Lower lobe of right lung (tissue), 2 donors: Measurements from ENCODE around the gene HOXA4. TPM values are rescaled to one million over a fixed set of nuclear protein-coding genes. Genes with fewer than 3 reads are reported as not detected.

Experiments used
- ATAC-seq, 2 donors: fragments of 200-7000 bp; cut with Tn5 transposase; one replicate each; pipeline ENCODE4 v1.9.1; 2020 to 2022; ENCODE audit warnings: mild to moderate bottlenecking in 2 of 2, moderate library complexity in 2 of 2
- DNase-seq: peaks from one replicate; pipeline ENCODE4 v3.0.0-alpha.2; 2020
- H3K27ac ChIP-seq: fragments of 200-600 bp; one replicate; pipeline ENCODE4 v1.8.0; 2022
- H3K27me3 ChIP-seq: fragments of 200-600 bp; one replicate; pipeline ENCODE4 v1.8.0; 2022; ENCODE audit warnings: low read depth
- H3K36me3 ChIP-seq: fragments of 200-600 bp; one replicate; pipeline ENCODE4 v1.8.0; 2022; ENCODE audit warnings: mild to moderate bottlenecking
- H3K4me1 ChIP-seq: fragments of 200-600 bp; one replicate; pipeline ENCODE4 v1.8.0; 2022
- H3K4me3 ChIP-seq: fragments of 200-600 bp; one replicate; pipeline ENCODE4 v1.8.0; 2022; ENCODE audit warnings: mild to moderate bottlenecking
- H3K9me3 ChIP-seq: fragments of 200-600 bp; one replicate; pipeline ENCODE4 v1.8.0; 2022
- intact Hi-C: fragments of 100-400 bp; cut with DNase I; formaldehyde crosslinking; loops from one replicate; pipeline ENCODE4 v1.11.0; 2022
- total RNA-seq: library from RNA; stranded (reverse); fragmentation: NEBNext Ultra II Directional; extraction: Animal tissue kit (Norgen Biotek cat#: 25700); gene quantifications from one replicate; pipeline ENCODE4 v1.2.1, GENCODE V29; 2021
- TF ChIP-seq, protein P1 (sequence below): fragments of 200-600 bp; IDR thresholded peaks from one replicate; pipeline ENCODE4 v1.8.0; 2022; ENCODE audit warnings: antibody characterized with exemption, mild to moderate bottlenecking
- donor health status: DM: no; HTN: yes; CAD: no; lungs with severe emphysema.

The HOXA4 gene
- total RNA-seq, 1 donor from 2014 or later, result 8.5 TPM

- peaks cover 28% of the 10 kb centered on the region for H3K4me1 ChIP-seq
- intact Hi-C loops, result no loop called here
- TF ChIP-seq, protein P1, sequence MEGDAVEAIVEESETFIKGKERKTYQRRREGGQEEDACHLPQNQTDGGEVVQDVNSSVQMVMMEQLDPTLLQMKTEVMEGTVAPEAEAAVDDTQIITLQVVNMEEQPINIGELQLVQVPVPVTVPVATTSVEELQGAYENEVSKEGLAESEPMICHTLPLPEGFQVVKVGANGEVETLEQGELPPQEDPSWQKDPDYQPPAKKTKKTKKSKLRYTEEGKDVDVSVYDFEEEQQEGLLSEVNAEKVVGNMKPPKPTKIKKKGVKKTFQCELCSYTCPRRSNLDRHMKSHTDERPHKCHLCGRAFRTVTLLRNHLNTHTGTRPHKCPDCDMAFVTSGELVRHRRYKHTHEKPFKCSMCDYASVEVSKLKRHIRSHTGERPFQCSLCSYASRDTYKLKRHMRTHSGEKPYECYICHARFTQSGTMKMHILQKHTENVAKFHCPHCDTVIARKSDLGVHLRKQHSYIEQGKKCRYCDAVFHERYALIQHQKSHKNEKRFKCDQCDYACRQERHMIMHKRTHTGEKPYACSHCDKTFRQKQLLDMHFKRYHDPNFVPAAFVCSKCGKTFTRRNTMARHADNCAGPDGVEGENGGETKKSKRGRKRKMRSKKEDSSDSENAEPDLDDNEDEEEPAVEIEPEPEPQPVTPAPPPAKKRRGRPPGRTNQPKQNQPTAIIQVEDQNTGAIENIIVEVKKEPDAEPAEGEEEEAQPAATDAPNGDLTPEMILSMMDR, result no peak
- peak overlapping the region; percentile 87 for H3K27ac ChIP-seq
- H3K36me3 ChIP-seq, result no peaks in the 10 kb centered on the region
- H3K9me3 ChIP-seq, result no peaks in the 10 kb centered on the region
- no peak for ATAC-seq
- peaks cover 9% of the 10 kb centered on the region for H3K27me3 ChIP-seq
- DNase-seq, result no peak
- peak overlapping the region; percentile 55 for H3K4me3 ChIP-seq
Observed at GRCh38 chr7:27116031-27116961, 14.3 kb downstream of the HOXA4 start.

- intact Hi-C loops, result no loop called here
- no peaks in the 10 kb centered on the region for H3K36me3 ChIP-seq
- H3K27ac ChIP-seq, result peak overlapping the region; percentile 87
- H3K27me3 ChIP-seq, result peaks cover 9% of the 10 kb centered on the region
- H3K4me3 ChIP-seq, result peak overlapping the region; percentile 55
- ATAC-seq (no peak), DNase-seq (no peak)
- TF ChIP-seq, protein P1, result no peak
- H3K9me3 ChIP-seq, result no peaks in the 10 kb centered on the region
- H3K4me1 ChIP-seq, result peaks cover 32% of the 10 kb centered on the region
Observed at GRCh38 chr7:27115221-27116026, 15.1 kb downstream of the HOXA4 start.

- Histone ChIP-seq H3K27ac (peak overlapping the region; percentile 87), H3K4me1 (peaks cover 28% of the 10 kb centered on the region), H3K36me3 (no peaks in the 10 kb centered on the region), H3K27me3 (peaks cover 9% of the 10 kb centered on the region), H3K4me3 (peak overlapping the region; percentile 55), H3K9me3 (no peaks in the 10 kb centered on the region)
- intact Hi-C loops, result no loop called here
- TF ChIP-seq, protein P1, result no peak
- DNase-seq, result no peak
- ATAC-seq, result no peak
Observed at GRCh38 chr7:27114881-27115220, 15.7 kb downstream of the HOXA4 start.

GRCh38 chr7:27113991-27114769, 16.4 kb downstream of the HOXA4 start:
- DNase-seq (no peak), ATAC-seq (peak; percentile 44 to 52)
- Histone ChIP-seq H3K27ac (peak overlapping the region; percentile 89), H3K4me1 (peaks cover 28% of the 10 kb centered on the region), H3K36me3 (no peaks in the 10 kb centered on the region), H3K9me3 (no peaks in the 10 kb centered on the region), H3K4me3 (peak overlapping the region; percentile 54), H3K27me3 (peaks cover 9% of the 10 kb centered on the region)
- intact Hi-C loops, result no loop called here
- TF ChIP-seq, protein P1, result no peak
